ENCODE data around the gene PFDN6.
"Not testable (repeated sequence)": the region's sequence is repeated elsewhere in the genome, so short reads cannot be mapped to it uniquely, and the experiment has no call there.

PFDN6 gene

GRCh38 chr6:33288921-33289783 lies at the start of gene PFDN6, which contains the start of gene WDR46:
Gene PFDN6, plus strand, starts transcription at chr6:33289601. Its CDS starts 256 bp downstream, at chr6:33289857.
Gene WDR46, minus strand, starts transcription at chr6:33289239. Its CDS starts 69 bp downstream, at chr6:33289170.
- peak; percentile 95 for DNase-seq

DNA sequence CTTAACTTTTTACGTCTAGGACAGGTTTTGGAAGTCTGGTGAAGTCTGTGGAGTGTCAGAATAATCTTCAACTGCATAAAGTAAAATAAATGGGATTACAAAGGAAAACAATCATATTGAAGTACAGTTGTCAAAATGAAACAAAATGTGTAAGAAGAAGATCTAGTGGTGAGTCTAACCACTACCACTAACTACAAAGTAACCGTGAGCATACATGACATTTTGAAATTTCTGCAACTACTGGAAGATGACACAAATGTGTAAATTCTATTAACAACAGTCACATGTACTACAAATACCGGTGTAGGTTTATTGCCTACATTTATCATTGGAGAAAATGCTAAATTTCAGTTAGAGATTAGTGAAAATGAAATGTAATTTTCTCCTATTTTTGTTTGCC lies 47.4 kb upstream of the PFDN6 start:
- no peak for DNase-seq

DNA sequence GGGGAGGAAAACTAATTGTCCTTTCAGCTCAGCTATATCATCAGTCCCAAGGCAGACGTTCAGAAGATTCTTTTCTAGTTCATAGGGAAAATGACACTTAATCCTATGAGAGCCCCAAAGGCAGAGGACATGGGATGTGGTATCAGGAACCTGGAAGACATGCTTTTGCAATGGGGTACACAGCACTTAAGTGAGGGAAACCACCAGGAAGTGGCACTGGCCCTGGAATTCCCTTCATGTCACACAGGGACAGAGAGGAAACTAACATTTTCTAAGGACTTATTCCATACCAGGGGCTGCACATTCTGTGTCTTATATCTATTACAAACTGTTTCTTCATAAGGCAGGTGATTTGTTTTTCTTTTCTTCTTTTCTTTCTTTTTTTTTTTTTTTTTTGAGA lies 45.9 kb upstream of the PFDN6 start:
- DNase-seq, result no peak

- DNase-seq, result peak; percentile 92
Observed at GRCh38 chr6:33247977-33248642, 41.3 kb upstream of the PFDN6 start.

DNA sequence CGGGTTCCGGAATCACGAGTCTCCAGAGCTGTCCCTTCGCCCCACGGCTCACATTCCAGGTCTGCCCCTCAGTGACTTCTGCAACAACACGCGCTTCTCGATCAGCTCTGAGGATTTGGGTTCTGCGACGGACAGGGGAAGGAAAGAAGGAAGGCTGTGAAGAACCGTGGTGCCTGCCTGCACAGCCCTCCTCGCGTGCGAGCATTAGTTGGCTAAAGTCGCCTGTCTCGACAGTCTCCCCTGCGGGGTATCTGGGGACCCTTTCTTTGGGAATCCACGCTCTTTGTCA lies 40.8 kb upstream of the PFDN6 start:
- DNase-seq, result peak; percentile 85

DNA sequence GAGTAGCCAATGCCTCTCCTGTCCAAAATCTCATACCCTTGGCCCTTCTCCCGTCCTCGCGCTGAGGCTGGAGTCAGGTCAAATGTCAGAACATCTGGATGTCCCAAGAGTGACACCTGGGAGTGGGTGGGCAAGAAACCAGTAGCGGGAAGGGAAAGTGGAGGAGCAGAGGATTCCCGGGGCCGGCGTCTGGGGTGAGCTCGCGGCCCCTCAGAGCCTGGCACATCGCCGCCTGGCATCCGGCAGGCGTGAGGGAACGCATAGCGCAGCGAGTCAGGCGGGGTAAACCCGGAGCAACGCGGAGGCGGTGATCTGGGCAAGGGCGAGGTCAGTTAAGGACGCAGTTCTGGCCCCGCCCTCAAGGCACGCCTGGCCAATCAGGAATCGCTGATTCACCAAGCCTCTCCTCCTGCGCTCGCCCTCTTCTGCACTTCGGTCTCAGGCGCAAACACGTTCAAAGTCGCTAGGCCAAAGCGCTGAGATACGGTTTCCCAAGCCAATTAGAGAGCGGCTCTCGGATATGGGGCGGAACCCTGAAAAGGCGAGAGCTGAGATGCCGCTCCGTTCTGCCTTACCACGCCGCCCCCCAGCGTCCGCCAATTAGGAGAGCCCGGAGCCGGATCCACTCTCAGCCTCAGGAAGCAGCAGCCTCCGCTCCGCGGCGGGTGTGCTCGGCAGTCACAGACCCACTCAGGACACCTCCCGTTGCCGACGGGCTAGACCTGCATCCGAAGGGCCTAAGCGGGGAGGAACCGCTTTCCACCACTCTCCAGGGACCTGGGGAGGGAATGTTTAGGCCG lies 40.3 kb upstream of the PFDN6 start:
- peak; percentile 100 for DNase-seq

DNA sequence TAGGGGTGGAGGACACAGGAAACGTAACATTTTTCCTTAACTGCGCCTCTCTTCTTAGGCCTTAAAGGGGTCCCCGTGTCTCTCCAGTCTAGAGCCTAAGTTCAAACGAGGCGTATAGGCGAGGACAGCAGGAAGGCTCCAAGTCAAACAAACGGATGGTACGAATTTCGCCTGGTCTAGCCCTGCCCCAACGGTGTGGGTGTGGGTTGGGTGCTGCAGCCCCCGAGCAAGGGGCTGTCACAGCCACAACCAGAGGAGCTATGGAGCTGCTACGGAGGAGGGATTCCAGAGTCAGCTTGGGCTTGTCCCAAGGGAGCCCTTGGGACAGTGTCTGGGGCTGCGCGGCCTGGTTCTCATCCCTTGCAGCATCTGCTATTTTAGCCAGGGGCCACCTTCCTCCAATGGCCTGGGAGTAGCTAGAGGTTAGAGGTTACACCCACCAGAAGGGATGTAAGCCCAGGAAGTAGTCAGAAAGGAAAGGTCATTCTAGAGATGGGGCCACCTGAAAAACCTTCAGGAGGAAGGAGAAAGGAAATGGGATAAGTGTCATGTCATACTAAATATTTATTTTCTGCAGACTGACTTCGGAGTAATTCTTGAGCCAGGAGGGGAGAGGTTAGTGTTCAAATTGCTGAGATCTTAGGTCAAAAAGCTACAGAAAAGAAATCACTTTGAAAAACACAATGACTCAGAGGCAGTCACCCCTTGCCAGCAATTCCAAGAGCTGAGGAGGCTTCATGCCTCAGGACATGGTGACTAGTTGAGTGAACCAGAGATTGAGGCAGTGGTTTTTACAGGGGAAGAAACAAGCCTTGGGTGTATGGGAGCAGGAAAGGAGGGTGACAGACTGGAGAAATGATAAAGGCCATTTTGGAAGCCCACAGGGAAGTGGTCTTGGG lies 39.4 kb upstream of the PFDN6 start:
- no peak for DNase-seq

DNA sequence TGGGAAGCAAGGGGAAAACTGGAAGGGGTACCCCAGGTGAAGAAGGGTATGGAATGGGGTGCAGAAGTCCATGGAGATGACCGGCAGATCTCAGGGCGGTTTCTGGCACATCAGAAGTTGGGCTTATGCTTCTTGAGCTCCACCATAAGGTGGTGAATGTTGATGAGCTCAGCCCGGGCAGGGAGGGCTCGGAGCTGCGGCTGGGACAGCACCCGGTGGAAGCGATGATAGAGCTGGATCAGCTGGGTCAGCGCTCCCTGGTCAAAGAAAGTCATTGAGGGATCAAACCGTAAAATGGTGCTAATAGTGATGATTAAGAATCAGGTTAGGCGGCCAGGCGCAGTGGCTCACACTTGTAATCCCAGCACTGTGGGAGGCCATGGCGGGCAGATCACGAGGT lies 38.7 kb upstream of the PFDN6 start:
- DNase-seq, result no peak

GRCh38 chr6:33251395-33252012 lies 37.9 kb upstream of the PFDN6 start:
- DNase-seq, result no peak

- DNase-seq, result no peak
Observed at GRCh38 chr6:33252759-33253158, 36.6 kb upstream of the PFDN6 start.

DNA sequence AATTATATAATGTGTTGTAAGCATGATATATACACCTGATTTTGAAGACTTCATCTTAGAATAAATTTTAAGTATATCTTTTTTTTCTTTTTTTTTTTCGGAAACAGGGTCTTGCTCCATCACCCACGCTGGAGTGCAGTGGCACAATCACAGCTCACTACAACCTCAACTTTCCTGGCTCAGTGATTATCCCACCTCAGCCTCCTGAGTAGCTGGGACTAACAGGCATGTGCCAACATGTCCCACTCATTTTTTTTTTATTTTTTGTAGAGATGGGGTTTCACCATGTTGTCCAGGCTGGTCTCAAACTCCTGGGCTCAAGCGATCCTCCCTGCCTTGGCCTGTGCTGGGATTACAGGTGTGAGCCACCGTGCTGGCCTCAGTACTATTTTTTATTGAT lies 34.8 kb upstream of the PFDN6 start:
- DNase-seq, result no peak

DNA sequence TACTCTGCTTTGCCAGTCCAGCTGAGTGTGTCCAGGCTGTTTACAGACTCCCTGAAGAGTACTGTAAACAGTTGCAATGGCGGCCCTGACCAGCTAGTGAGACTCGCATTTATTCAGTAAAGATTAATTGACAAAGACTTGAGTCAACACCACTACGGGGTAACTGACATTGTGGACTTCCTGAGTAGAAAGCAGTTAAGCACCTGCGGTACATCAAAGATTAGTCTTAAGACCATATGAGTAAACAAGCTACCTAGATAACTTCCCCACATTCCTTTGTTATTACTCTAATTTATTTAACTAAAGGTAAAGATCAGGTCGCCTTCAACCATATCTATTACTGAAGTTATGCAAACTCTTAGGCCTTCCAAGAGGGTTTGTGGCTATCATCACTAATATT lies 30.4 kb upstream of the PFDN6 start:
- DNase-seq, result peak; percentile 10

DNA sequence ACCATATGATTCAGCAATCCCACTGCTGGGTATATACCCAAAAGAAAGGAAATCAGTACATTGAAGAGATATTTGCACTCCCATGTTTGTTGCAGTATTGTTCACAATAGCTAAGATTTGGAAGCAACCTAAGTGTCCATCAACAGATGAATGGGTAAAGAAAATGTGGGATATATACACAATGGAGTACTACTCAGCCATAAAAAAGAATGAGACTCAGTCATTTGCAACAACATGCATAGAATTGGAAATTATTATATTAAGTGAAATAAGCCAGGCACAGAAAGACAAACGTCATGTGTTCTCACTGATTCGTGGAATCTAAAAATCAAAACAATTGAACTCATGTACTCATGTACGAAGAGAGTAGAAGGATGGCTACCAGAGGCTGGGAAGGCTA lies 26.9 kb upstream of the PFDN6 start:
- DNase-seq, result not testable (repeated sequence)

GRCh38 chr6:33264015-33264414 lies 25.4 kb upstream of the PFDN6 start:
- no peak for DNase-seq

- no peak for DNase-seq
Observed at GRCh38 chr6:33271117-33271467, 18.3 kb upstream of the PFDN6 start.

- peak; percentile 99 for DNase-seq
Observed at GRCh38 chr6:33271468-33272274, 17.7 kb upstream of the PFDN6 start, which contains the start of the genes RPS18 and VPS52. Gene RPS18, plus strand, starts transcription at chr6:33272075. Its CDS starts 45 bp downstream, at chr6:33272120. Gene VPS52, minus strand, starts transcription at chr6:33271876. Its CDS starts 201 bp downstream, at chr6:33271675.

DNA sequence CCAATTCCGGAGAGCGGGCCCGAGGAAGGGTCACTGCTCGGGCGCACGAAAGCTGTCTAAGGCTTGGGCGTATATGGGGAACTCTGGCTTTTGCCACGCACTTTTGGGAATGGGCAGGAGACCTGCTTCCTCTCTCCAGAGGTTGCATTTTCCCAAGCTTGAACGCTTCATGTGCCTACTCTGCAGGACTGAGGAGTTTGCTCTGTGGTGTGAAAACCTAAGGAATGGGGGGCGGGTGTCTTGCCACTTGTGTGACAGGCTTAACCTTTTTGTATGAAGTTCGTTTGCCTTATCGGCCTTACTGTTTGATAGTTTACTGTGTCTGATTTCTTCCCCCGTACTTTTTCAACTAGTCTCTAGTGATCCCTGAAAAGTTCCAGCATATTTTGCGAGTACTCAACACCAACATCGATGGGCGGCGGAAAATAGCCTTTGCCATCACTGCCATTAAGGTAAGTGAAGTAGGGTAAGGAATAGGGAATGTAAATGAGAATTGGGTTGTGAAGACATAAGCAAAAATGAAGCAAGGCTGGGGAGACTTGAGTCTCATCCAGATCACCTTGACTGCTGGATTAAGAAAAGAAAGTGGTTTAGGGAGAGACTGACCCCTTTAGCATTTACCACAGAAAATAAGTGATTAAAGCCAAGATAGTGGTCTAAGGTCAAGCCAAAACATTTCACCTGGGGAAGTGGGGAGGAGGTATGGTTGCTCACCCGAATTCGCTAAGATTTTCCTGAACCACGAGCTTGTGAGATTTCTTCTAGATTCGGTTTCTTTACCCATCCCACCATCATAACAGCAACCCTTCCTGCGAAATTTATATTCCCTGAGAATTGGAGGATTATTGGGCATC lies 16.9 kb upstream of the PFDN6 start:
- no peak for DNase-seq

GRCh38 chr6:33273129-33273923 lies 16.1 kb upstream of the PFDN6 start:
- no peak for DNase-seq

Data from DMS53 (cell line).